Parathyroid adenoma (tissue), 2 donors: ENCODE results near the gene NOP10.
A peak's percentile ranks its signal among the peaks of the same experiment; 100 is the strongest.

Experiments
- H2AFZ ChIP-seq: fragments of 300-600 bp; sonication (generic); one replicate; pipeline ENCODE4 v1.7.0; 2017; ENCODE audit warnings: antibody characterized with exemption, mild to moderate bottlenecking
- H3K27ac ChIP-seq: fragments of 300-600 bp; sonication (generic); one replicate; pipeline ENCODE4 v1.7.0; 2017
- H3K27me3 ChIP-seq: fragments of 300-600 bp; sonication (generic); one replicate; pipeline ENCODE4 v1.7.0; 2017; ENCODE audit warnings: low read length; ENCODE audit not compliant: control insufficient read depth, insufficient read depth
- H3K36me3 ChIP-seq: fragments of 300-600 bp; sonication (generic); one replicate; pipeline ENCODE4 v1.7.0; 2017; ENCODE audit warnings: low read length; ENCODE audit not compliant: control insufficient read depth, insufficient read depth
- H3K4me1 ChIP-seq: fragments of 300-600 bp; sonication (generic); one replicate; pipeline ENCODE4 v1.7.0; 2017; ENCODE audit warnings: control low read depth
- H3K4me2 ChIP-seq: fragments of 300-600 bp; sonication (generic); one replicate; pipeline ENCODE4 v1.7.0; 2017; ENCODE audit warnings: low read length
- H3K4me3 ChIP-seq: fragments of 300-600 bp; sonication (generic); one replicate; pipeline ENCODE4 v1.7.0; 2017; ENCODE audit warnings: low read depth, low read length
- H3K79me2 ChIP-seq: fragments of 300-600 bp; sonication (generic); one replicate; pipeline ENCODE4 v1.7.0; 2017; ENCODE audit warnings: control low read depth
- H3K9ac ChIP-seq: fragments of 300-600 bp; sonication (generic); one replicate; pipeline ENCODE4 v1.7.0; 2017; ENCODE audit warnings: mild to moderate bottlenecking
- H3K9me3 ChIP-seq: fragments of 300-600 bp; sonication (generic); one replicate; pipeline ENCODE4 v1.7.0; 2017; ENCODE audit warnings: low read length; ENCODE audit not compliant: control insufficient read depth
- TF ChIP-seq, protein P1 (sequence below): fragments of 300-600 bp; sonication (generic); IDR thresholded peaks from one replicate; pipeline ENCODE4 v1.7.0; 2017; ENCODE audit warnings: antibody characterized with exemption, mild to moderate bottlenecking
- donor health status: primary hyperparathyroidism.

NOP10 gene

DNA sequence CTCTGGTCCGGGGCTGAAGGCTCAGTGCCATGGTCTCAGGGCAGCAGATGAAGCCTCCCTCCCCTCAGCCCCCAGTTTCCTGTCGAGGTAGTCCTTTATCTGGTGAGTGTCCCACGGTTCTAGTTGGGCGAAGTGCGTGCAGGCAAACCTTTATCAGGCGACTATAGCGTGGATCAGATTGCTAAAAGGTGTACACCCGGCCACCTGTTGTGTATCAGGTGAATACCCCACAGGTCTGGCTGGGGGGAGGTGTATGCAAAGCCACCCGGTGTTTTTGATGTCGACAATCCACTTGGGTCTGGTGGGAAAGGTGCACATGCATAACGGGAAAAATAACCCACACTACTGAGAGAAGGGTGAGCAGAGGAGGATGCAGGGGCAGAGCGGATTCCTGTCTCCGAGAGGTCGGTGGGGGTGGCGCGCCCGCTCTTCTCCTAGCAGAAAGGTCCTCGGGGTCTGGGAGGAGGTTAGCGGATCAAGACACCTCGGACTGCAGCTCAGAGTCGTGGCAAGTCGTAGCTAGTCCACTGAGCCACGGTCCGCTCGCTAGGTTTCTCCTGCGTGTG, 5.9 kb downstream of the NOP10 start:
- H3K79me2 ChIP-seq = no peaks in the 10 kb centered on the region
- peak overlapping the region; percentile 86 for H3K4me2 ChIP-seq
- TF ChIP-seq, protein P1, sequence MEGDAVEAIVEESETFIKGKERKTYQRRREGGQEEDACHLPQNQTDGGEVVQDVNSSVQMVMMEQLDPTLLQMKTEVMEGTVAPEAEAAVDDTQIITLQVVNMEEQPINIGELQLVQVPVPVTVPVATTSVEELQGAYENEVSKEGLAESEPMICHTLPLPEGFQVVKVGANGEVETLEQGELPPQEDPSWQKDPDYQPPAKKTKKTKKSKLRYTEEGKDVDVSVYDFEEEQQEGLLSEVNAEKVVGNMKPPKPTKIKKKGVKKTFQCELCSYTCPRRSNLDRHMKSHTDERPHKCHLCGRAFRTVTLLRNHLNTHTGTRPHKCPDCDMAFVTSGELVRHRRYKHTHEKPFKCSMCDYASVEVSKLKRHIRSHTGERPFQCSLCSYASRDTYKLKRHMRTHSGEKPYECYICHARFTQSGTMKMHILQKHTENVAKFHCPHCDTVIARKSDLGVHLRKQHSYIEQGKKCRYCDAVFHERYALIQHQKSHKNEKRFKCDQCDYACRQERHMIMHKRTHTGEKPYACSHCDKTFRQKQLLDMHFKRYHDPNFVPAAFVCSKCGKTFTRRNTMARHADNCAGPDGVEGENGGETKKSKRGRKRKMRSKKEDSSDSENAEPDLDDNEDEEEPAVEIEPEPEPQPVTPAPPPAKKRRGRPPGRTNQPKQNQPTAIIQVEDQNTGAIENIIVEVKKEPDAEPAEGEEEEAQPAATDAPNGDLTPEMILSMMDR = no peak
- H3K4me1 ChIP-seq = no peaks in the 10 kb centered on the region
- no peaks in the 10 kb centered on the region for H3K27me3 ChIP-seq
- H2AFZ ChIP-seq = peak overlapping the region; percentile 91
- no peaks in the 10 kb centered on the region for H3K9me3 ChIP-seq
- no peak overlapping the region for H3K9ac ChIP-seq
- H3K27ac ChIP-seq = peak overlapping the region; percentile 61
- peak overlapping the region; percentile 76 for H3K4me3 ChIP-seq
- no peaks in the 10 kb centered on the region for H3K36me3 ChIP-seq

DNA sequence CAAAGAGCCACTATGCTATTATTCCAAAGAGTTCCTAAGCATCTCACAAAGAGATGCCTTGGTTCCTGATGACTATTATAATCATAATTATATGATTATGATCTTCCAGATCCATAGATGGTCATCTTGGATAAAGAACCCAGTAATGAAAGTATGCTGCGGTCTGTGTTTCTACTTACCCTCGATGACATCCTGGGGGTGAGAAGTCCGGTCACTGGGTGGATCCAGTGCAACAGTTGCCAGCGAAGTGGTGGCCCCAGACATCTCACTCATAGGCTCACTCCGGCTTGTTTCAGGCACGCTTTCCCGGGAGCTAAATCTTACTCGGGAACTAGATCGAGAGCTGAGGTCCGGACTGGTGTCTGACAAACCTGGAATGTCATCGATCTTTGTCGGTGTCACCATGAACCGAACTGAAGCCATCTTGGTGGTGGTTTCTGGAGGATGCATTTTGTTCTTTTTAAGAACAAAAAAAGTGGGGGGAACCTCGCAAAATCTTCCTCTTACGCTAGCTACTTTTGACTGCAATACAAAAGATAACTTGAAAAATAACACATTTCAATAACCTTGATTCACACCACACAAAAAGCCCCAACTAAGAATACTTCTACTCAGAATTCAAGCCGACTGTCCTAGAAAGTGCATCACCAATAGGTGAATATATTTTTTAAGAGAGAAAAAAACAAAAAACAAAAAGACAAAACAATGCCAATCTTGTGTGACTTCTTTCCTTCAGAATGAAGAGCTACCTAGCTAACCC, 6.5 kb downstream of the NOP10 start:
- TF ChIP-seq, protein P1 = no peak
- Histone ChIP-seq H3K4me3 (peak overlapping the region; percentile 76), H3K27me3 (no peaks in the 10 kb centered on the region), H3K4me2 (peak overlapping the region; percentile 86), H2AFZ (peak overlapping the region; percentile 91), H3K79me2 (no peaks in the 10 kb centered on the region), H3K36me3 (no peaks in the 10 kb centered on the region), H3K27ac (no peak overlapping the region), H3K9me3 (no peaks in the 10 kb centered on the region), H3K9ac (no peak overlapping the region), H3K4me1 (no peaks in the 10 kb centered on the region)

DNA sequence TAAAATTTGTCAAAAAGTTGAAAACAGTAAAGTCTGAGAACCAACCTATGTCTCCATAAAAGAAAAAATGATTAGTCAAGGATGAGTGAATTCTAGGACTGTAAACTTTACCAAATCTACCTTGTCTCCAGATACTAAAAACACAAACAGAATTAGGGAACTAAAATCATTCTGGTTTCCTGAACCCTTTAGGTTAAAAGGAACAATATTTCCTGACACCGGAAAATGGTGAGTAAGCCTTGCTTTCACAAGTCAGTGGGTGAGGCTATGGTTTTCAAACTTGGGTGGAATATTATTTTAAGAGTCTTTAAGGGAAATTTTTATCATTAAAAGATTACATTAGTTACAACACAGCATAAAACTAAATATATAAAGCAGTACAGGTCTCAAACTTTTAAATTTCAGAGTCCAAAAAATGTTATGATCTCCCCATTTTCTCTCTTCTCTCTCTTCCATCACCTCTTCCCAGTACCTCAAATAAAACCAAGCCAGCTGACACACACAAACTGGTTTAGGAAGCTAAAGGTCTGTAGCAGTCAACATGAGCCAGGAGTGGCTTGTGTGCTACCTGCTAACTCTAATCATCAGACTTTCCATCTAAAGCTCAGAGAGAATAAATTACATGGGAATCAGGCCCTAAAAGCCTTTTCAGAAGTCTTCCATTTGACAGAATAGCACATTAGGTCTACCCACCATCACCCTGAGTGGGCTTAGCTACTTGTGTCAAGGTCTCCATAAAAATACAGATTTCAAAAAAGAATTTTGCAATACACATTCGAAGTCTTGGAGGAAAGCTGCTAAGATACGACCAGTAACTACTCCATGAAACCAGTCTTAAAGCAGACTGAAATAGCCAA, 7.5 kb downstream of the NOP10 start:
- no peaks in the 10 kb centered on the region for H3K9me3 ChIP-seq
- no peak overlapping the region for H3K9ac ChIP-seq
- no peaks in the 10 kb centered on the region for H3K36me3 ChIP-seq
- H3K27me3 ChIP-seq = no peaks in the 10 kb centered on the region
- H2AFZ ChIP-seq = no peak overlapping the region
- no peaks in the 10 kb centered on the region for H3K4me1 ChIP-seq
- H3K27ac ChIP-seq = peak overlapping the region; percentile 39
- peak overlapping the region; percentile 22 for H3K4me2 ChIP-seq
- TF ChIP-seq, protein P1 = no peak
- no peak overlapping the region for H3K4me3 ChIP-seq
- H3K79me2 ChIP-seq = no peaks in the 10 kb centered on the region

DNA sequence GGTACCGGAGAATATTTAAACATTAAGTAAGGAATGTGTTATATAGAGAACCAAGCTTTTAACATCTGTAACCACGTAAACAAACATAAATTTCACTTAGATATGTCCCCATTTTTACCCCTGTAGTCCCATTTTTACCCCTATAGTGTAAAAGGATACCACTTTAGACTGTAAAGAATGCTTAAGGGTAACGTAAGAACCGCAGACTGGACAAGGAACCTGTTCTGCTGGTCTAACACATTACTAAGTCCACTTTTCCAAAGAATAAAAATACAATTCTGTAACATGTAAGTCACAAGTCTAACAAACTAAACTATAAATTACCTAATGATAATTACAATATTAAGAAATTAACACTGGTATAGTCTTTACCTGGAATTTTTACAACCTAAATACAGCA, 8.3 kb downstream of the NOP10 start:
- Histone ChIP-seq H3K4me3 (no peak overlapping the region), H2AFZ (no peak overlapping the region), H3K27ac (no peak overlapping the region), H3K9ac (no peak overlapping the region), H3K36me3 (no peaks in the 10 kb centered on the region), H3K79me2 (no peaks in the 10 kb centered on the region), H3K9me3 (no peaks in the 10 kb centered on the region), H3K4me2 (no peak overlapping the region), H3K4me1 (no peaks in the 10 kb centered on the region), H3K27me3 (no peaks in the 10 kb centered on the region)
- TF ChIP-seq, protein P1 = no peak
